Activated naive CD8-positive, alpha-beta T cell treated with anti-CD3 and anti-CD28 coated beads for 36 hours (primary cell): ENCODE data around the gene CYP3A7. TPM values are rescaled to one million over a fixed set of nuclear protein-coding genes. Genes with fewer than 3 reads are reported as not detected.
A peak's percentile ranks its signal among the peaks of the same experiment; 100 is the strongest.
"Not testable (repeated sequence)": the region's sequence is repeated elsewhere in the genome, so short reads cannot be mapped to it uniquely, and the experiment has no call there.

ENCODE experiments used
- DNase-seq: peaks from one replicate; pipeline ENCODE4 v3.0.0; 2021
- H3K27ac Mint-ChIP-seq: one replicate; pipeline ENCODE4 v1.8.0; 2022; ENCODE audit warnings: mild to moderate bottlenecking, moderate library complexity, mixed read lengths
- H3K27me3 Mint-ChIP-seq: one replicate; pipeline ENCODE4 v1.8.0; 2022; ENCODE audit warnings: mild to moderate bottlenecking, mixed read lengths
- H3K36me3 Mint-ChIP-seq: one replicate; pipeline ENCODE4 v1.8.0; 2021; ENCODE audit warnings: mild to moderate bottlenecking, mixed read lengths
- H3K4me1 Mint-ChIP-seq: one replicate; pipeline ENCODE4 v1.8.0; 2021; ENCODE audit warnings: mixed read lengths
- H3K4me3 Mint-ChIP-seq: one replicate; pipeline ENCODE4 v1.8.0; 2022; ENCODE audit warnings: mild to moderate bottlenecking, moderate library complexity, mixed read lengths
- H3K9me3 Mint-ChIP-seq: one replicate; pipeline ENCODE4 v1.8.0; 2022; ENCODE audit warnings: mixed read lengths
- total RNA-seq, 2 experiments: library from RNA; stranded (reverse); gene quantifications; one replicate each; pipeline ENCODE4 v1.2.3, GENCODE V29; 2021

The CYP3A7 gene
- total RNA-seq, 2 experiments from 2014 or later: not detected

- H3K27me3 Mint-ChIP-seq: peaks cover 4% of the 10 kb centered on the region
- DNase-seq: no peak
- H3K27ac Mint-ChIP-seq: no peak overlapping the region
- H3K9me3 Mint-ChIP-seq: no peaks in the 10 kb centered on the region
- no peaks in the 10 kb centered on the region for H3K4me1 Mint-ChIP-seq
- no peaks in the 10 kb centered on the region for H3K36me3 Mint-ChIP-seq
- no peak overlapping the region for H3K4me3 Mint-ChIP-seq
Measured at GRCh38 chr7:99752356-99752755, 17.4 kb upstream of the CYP3A7 start.

- not testable (repeated sequence) for H3K36me3 Mint-ChIP-seq, DNase-seq, H3K27ac Mint-ChIP-seq, H3K4me3 Mint-ChIP-seq, H3K4me1 Mint-ChIP-seq, H3K9me3 Mint-ChIP-seq, H3K27me3 Mint-ChIP-seq
Measured at GRCh38 chr7:99751322-99752052, 16.5 kb upstream of the CYP3A7 start.

- H3K27me3 Mint-ChIP-seq: peaks cover 4% of the 10 kb centered on the region
- no peaks in the 10 kb centered on the region for H3K4me1 Mint-ChIP-seq
- H3K9me3 Mint-ChIP-seq: peaks cover 2% of the 10 kb centered on the region
- H3K4me3 Mint-ChIP-seq: no peak overlapping the region
- no peak overlapping the region for H3K27ac Mint-ChIP-seq
- DNase-seq: no peak
- H3K36me3 Mint-ChIP-seq: no peaks in the 10 kb centered on the region
Measured at GRCh38 chr7:99748846-99749579, 14.0 kb upstream of the CYP3A7 start.

GRCh38 chr7:99746915-99747314 lies 11.9 kb upstream of the CYP3A7 start:
- DNase-seq, H3K9me3 Mint-ChIP-seq: not testable (repeated sequence)

GRCh38 chr7:99745395-99745794 lies 10.4 kb upstream of the CYP3A7 start:
- not testable (repeated sequence) for DNase-seq, H3K27ac Mint-ChIP-seq, H3K4me1 Mint-ChIP-seq, H3K4me3 Mint-ChIP-seq, H3K27me3 Mint-ChIP-seq, H3K9me3 Mint-ChIP-seq
- peaks cover 11% of the 10 kb centered on the region for H3K36me3 Mint-ChIP-seq

More at GRCh38 chr7:99746915-99747314, 11.9 kb upstream of the CYP3A7 start:
- not testable (repeated sequence) for H3K36me3 Mint-ChIP-seq, H3K27me3 Mint-ChIP-seq, H3K4me3 Mint-ChIP-seq, H3K4me1 Mint-ChIP-seq, H3K27ac Mint-ChIP-seq

GRCh38 chr7:99742737-99743394 lies 7.9 kb upstream of the CYP3A7 start:
- Mint-ChIP-seq H3K4me1 (peaks cover 3% of the 10 kb centered on the region), H3K9me3 (peaks cover 2% of the 10 kb centered on the region), H3K4me3 (no peak overlapping the region), H3K27me3 (no peaks in the 10 kb centered on the region), H3K36me3 (peaks cover 16% of the 10 kb centered on the region), H3K27ac (no peak overlapping the region)
- DNase-seq: no peak

GRCh38 chr7:99741441-99741795 lies 6.4 kb upstream of the CYP3A7 start:
- no peak overlapping the region for H3K27ac Mint-ChIP-seq

GRCh38 chr7:99740573-99741440 lies 5.8 kb upstream of the CYP3A7 start:
- Mint-ChIP-seq H3K27ac (peak overlapping the region; percentile 54), H3K27me3 (no peaks in the 10 kb centered on the region)

More at GRCh38 chr7:99741441-99741795, 6.4 kb upstream of the CYP3A7 start:
- no peak for DNase-seq
- Mint-ChIP-seq H3K4me1 (peaks cover 3% of the 10 kb centered on the region), H3K4me3 (no peak overlapping the region), H3K9me3 (peaks cover 2% of the 10 kb centered on the region), H3K36me3 (peaks cover 20% of the 10 kb centered on the region), H3K27me3 (no peaks in the 10 kb centered on the region)

GRCh38 chr7:99739699-99740572 lies 4.9 kb upstream of the CYP3A7 start:
- H3K9me3 Mint-ChIP-seq: no peaks in the 10 kb centered on the region
- H3K27me3 Mint-ChIP-seq: no peaks in the 10 kb centered on the region
- H3K36me3 Mint-ChIP-seq: peaks cover 20% of the 10 kb centered on the region
- H3K4me3 Mint-ChIP-seq: no peak overlapping the region
- H3K27ac Mint-ChIP-seq: no peak overlapping the region
- H3K4me1 Mint-ChIP-seq: peaks cover 3% of the 10 kb centered on the region
- no peak for DNase-seq

More at GRCh38 chr7:99740573-99741440, 5.8 kb upstream of the CYP3A7 start:
- DNase-seq: no peak
- Mint-ChIP-seq H3K4me1 (peaks cover 3% of the 10 kb centered on the region), H3K36me3 (peaks cover 20% of the 10 kb centered on the region), H3K4me3 (no peak overlapping the region), H3K9me3 (peaks cover 2% of the 10 kb centered on the region)

GRCh38 chr7:99737726-99738125 lies 2.7 kb upstream of the CYP3A7 start:
- no peaks in the 10 kb centered on the region for H3K9me3 Mint-ChIP-seq
- DNase-seq: no peak
- peaks cover 6% of the 10 kb centered on the region for H3K4me1 Mint-ChIP-seq
- no peaks in the 10 kb centered on the region for H3K27me3 Mint-ChIP-seq
- H3K4me3 Mint-ChIP-seq: no peak overlapping the region
- H3K36me3 Mint-ChIP-seq: peaks cover 20% of the 10 kb centered on the region
- H3K27ac Mint-ChIP-seq: no peak overlapping the region

GRCh38 chr7:99736667-99737066 lies 1.7 kb upstream of the CYP3A7 start:
- peaks cover 13% of the 10 kb centered on the region for H3K4me1 Mint-ChIP-seq
- not testable (repeated sequence) for H3K27ac Mint-ChIP-seq, DNase-seq, H3K9me3 Mint-ChIP-seq, H3K27me3 Mint-ChIP-seq, H3K4me3 Mint-ChIP-seq
- peaks cover 17% of the 10 kb centered on the region for H3K36me3 Mint-ChIP-seq

- H3K36me3 Mint-ChIP-seq: peaks cover 6% of the 10 kb centered on the region
- no peak overlapping the region for H3K27ac Mint-ChIP-seq
- DNase-seq: no peak
- H3K4me3 Mint-ChIP-seq: no peak overlapping the region
- no peaks in the 10 kb centered on the region for H3K27me3 Mint-ChIP-seq
- H3K9me3 Mint-ChIP-seq: no peaks in the 10 kb centered on the region
- peaks cover 12% of the 10 kb centered on the region for H3K4me1 Mint-ChIP-seq
Measured at GRCh38 chr7:99733448-99733847, 1.5 kb downstream of the CYP3A7 start.

- Mint-ChIP-seq H3K27me3 (no peaks in the 10 kb centered on the region), H3K4me3 (no peak overlapping the region), H3K36me3 (peaks cover 6% of the 10 kb centered on the region), H3K27ac (no peak overlapping the region), H3K4me1 (peaks cover 12% of the 10 kb centered on the region), H3K9me3 (no peaks in the 10 kb centered on the region)
- no peak for DNase-seq
Measured at GRCh38 chr7:99733003-99733402, 2.0 kb downstream of the CYP3A7 start.
